Fibroblast of the aortic adventitia (primary cell): ENCODE results near the gene METTL22. TPM values are rescaled to one million over a fixed set of nuclear protein-coding genes. Genes with fewer than 3 reads are reported as not detected.

Source experiments
- DNase-seq: peaks from one replicate; pipeline ENCODE4 v3.0.0-alpha.2; 2010; ENCODE audit warnings: low read depth
- H3K4me3 ChIP-seq: 2 replicates; pipeline ENCODE4 v1.5.1; 2011; ENCODE audit warnings: low read depth, mild to moderate bottlenecking, control low read depth, low read length, moderate library complexity
- total RNA-seq: library from RNA; depleted of rRNA; stranded (reverse); fragments of >200 nt; gene quantifications from 2 replicates; pipeline ENCODE4 v1.2.3, GENCODE V29; 2012; ENCODE audit warnings: low replicate concordance
- TF ChIP-seq, protein P1 (sequence below): IDR thresholded peaks from 2 replicates; pipeline ENCODE4 v1.5.1; 2011; ENCODE audit warnings: mild to moderate bottlenecking, low read length, control low read depth, inconsistent platforms; ENCODE audit not compliant: insufficient read depth

METTL22 gene
- total RNA-seq, 1 donor = 21.7 TPM

DNA sequence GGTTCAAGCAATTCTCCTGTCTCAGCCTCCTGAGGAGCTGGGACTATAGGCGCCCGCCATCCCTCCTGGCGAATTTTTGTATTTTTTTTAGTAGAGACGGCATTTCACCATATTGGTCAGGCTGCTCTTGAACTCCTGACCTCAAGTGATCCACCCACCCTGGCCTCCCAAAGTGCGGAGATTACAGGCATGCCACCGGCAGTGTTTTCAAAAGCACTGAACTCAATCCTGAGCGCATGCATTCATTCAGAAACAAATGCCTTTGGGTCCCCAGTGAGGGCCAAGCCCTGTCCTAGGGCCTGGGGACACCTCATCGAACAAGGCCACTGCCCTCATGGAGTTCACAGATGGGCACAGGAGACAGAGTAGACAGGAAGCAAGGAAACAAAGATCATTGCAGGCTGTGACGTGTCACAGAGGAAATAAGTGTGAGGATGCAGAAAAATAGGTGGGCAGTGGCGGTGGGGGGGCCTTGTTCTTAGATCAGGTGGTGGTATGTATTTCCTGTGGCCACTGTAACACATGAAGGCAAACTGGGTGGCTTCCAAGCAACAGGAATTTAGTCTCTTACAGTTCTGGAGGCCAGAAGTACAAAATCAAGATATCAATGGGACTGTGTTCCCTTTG, 43.7 kb upstream of the METTL22 start:
- no peak overlapping the region for H3K4me3 ChIP-seq
- TF ChIP-seq, protein P1, sequence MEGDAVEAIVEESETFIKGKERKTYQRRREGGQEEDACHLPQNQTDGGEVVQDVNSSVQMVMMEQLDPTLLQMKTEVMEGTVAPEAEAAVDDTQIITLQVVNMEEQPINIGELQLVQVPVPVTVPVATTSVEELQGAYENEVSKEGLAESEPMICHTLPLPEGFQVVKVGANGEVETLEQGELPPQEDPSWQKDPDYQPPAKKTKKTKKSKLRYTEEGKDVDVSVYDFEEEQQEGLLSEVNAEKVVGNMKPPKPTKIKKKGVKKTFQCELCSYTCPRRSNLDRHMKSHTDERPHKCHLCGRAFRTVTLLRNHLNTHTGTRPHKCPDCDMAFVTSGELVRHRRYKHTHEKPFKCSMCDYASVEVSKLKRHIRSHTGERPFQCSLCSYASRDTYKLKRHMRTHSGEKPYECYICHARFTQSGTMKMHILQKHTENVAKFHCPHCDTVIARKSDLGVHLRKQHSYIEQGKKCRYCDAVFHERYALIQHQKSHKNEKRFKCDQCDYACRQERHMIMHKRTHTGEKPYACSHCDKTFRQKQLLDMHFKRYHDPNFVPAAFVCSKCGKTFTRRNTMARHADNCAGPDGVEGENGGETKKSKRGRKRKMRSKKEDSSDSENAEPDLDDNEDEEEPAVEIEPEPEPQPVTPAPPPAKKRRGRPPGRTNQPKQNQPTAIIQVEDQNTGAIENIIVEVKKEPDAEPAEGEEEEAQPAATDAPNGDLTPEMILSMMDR = no peak
- no peak for DNase-seq

DNA sequence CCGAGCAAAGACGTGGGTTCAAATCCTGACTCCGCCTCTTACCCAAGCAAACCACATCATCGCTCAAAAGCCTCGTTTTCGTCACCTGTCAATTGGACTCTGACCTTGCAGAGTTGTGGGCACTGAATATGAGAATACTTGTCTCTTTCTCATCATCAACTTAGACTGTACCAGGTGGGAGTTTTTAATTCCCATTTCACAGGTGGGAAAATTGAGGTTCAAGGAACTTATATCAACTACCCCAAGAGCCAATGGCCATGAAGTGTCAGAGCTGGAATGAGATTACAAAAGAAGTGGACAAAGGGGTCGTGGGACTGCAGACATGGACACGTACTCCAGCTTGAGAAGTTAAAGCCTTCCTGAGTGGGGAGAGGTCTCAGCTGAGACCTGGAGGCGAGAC, 41.9 kb upstream of the METTL22 start:
- TF ChIP-seq, protein P1 = no peak
- H3K4me3 ChIP-seq = no peak overlapping the region
- no peak for DNase-seq

DNA sequence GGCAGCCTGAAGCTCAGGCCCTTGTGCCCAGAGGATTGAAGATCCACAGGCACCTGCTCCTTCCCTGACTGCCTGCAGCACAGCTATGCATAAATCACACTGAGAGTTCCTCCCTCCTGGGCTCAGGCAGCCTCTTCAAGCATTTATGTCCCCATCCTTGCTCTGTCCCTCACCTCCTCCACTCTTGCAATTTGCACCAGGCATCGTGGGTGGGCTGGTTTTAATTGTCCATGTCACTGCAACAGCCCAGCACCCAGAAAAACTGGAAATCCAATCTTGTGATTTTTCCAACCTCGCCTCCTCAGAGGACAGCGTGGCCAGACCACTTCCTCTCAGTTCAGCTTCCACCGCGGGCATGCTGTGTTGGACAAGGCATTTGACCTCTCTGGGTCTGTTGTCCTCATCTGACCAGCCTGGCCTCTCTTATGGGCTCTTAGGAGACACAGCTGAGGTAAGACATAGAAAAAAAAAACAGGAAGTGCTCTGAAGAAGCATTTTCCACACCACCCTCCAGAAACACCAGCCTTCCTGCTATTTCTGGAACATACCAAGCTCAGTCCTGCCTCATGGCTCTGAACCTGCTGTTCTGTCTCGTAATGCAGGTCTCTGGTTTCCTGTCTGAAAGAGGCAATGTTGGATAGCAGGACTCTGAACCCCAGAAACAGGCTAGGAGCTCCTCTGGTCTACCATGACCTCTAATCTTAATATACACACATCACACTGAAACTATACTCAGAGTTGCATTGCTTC, 39.5 kb upstream of the METTL22 start:
- H3K4me3 ChIP-seq = no peak overlapping the region
- TF ChIP-seq, protein P1 = no peak
- DNase-seq = no peak

DNA sequence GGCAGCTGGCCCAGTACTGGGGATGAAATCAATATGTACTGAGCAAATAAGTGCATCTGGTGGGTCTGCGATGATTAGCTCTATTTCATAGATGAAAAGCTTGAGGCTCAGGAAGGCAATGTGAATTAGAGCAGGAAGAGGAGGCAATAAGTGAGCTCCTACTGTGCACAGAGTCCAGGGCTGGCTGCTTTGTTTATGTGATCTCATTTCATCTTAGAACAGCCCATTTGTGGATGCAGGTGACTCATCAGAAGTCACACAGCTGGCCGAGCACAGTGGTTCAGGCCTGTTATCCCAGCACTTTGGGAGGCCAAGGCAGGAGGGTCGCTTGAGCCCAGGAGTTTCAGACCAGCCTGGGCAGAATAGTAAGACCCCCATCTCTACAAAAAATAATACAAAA, 38.3 kb upstream of the METTL22 start:
- H3K4me3 ChIP-seq = no peak overlapping the region
- TF ChIP-seq, protein P1 = no peak
- no peak for DNase-seq

DNA sequence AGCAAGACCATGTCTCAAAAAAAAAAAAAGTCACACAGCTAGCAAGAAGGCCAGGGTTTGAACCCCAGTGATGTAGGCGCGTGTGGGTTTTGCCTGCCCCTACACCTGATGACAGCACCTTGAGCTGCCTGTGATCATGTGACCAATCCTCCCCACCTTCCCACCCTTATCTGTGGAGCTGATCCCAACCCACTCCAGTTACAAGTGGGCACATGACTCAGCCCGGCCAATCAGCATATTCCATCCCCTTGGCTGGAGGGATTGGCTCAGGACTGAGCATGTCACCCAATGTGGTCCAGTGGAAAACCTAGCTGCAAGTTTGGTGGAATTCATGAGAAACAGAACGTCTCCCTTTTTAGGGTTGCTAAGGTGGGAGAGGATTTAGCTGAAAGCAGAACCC, 37.8 kb upstream of the METTL22 start:
- TF ChIP-seq, protein P1 = no peak
- no peak for DNase-seq
- no peak overlapping the region for H3K4me3 ChIP-seq

DNA sequence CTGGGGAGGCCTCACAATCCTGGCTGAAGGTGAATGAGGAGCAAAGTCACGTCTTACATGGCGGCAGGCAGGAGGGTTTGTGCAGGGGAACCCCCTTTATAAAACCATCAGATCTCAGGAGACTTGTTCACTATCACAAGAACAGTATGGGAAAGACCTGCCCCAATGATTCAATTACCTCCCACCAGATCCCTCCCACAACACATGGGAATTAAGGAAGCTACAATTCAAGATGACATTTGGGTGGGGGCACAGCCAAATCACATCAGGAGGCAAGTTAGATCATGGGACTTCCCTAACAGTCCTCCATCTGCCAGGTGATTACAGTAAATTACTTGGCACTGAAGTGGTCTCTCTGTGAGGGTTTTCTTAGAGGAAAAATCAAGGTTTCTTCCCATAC, 36.5 kb upstream of the METTL22 start:
- no peak overlapping the region for H3K4me3 ChIP-seq
- DNase-seq = no peak
- TF ChIP-seq, protein P1 = no peak
